ENCODE data around the gene F5. TPM values are rescaled to one million over a fixed set of nuclear protein-coding genes. Genes with fewer than 3 reads are reported as not detected.
A peak's percentile ranks its signal among the peaks of the same experiment; 100 is the strongest.

The F5 gene
- total RNA-seq, 2 experiments from 2014 or later, result 49.8 to 57.8 TPM

DNA sequence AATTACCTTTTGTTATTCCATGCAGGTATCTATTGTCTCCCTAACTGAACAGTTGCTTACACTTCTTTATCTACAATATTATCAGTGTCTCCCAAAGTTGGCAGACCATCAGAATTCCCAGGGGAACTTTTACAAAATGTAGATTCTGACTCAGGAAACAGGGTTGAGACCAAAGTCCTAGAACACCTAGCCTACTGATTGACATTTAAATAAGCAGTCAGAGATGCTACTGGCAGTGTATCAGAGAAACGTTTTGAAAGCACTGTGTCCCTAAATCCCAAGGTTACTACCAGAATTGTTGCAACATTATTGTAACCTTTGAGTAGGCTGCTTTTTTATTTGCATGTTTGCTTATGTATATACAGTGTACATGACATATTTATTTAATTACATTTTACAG is 1.8 kb upstream of the F5 start:
- CTCF ChIA-PET, result interaction anchor here (0.7 kb wide), 1 partner anchor 14 kb away, joined by 4 read pairs; no protein-coding TSS in a partner anchor
- intact Hi-C loops (cut with DNase I, micrococcal nuclease), result loop anchor here (5.0 to 10.0 kb wide), 2 partner anchors 304 to 477 kb away; partner anchors contain the start of gene SCYL3 (in 1 of the 2)
- H3K27me3 Mint-ChIP-seq, result no peaks in the 10 kb centered on the region
- DNase-seq, result no peak
- H3K36me3 Mint-ChIP-seq (ENCODE audit: low read depth), result peaks cover 16% of the 10 kb centered on the region
- POLR2A ChIA-PET, result no interaction called here
- ATAC-seq, result no peak
- no peak overlapping the region for H3K4me3 Mint-ChIP-seq
- peaks cover 74% of the 10 kb centered on the region for H3K4me1 Mint-ChIP-seq
- H3K9me3 Mint-ChIP-seq (ENCODE audit: low read depth), result no peaks in the 10 kb centered on the region
- peak overlapping the region; percentile 73 for H3K27ac Mint-ChIP-seq

GRCh38 chr1:169586067-169586394 is 250 bp downstream of the F5 start:
- no peaks in the 10 kb centered on the region for H3K9me3 Mint-ChIP-seq (ENCODE audit: low read depth)
- H3K27me3 Mint-ChIP-seq, result no peaks in the 10 kb centered on the region
- H3K27ac Mint-ChIP-seq, result peak overlapping the region; percentile 97
- peaks cover 60% of the 10 kb centered on the region for H3K4me1 Mint-ChIP-seq
- H3K4me3 Mint-ChIP-seq, result peak overlapping the region; percentile 95
- CTCF ChIA-PET, result interaction anchor here (0.6 to 4.9 kb wide), 32 partner anchors 10 to 223 kb away, joined by 3 to 77 read pairs (median 5); partner anchors contain the start of gene METTL18
- DNase-seq, result no peak
- H3K36me3 Mint-ChIP-seq (ENCODE audit: low read depth), result peaks cover 22% of the 10 kb centered on the region
- ATAC-seq, result peak; percentile 20
- POLR2A ChIA-PET, result interaction anchor here (0.6 to 1.5 kb wide), 6 partner anchors 24 to 209 kb away, joined by 3 to 9 read pairs (median 5); a partner anchor contains a TSS
- intact Hi-C loops (cut with DNase I, micrococcal nuclease), result loop anchor here (1.0 to 10.0 kb wide), 8 partner anchors 8 to 479 kb away; partner anchors contain the start of genes SCYL3 (in 2 of the 2), SELL (in 2 of the 2) and METTL18 (in 1 of the 2)

GRCh38 chr1:169585181-169585580 is 1.1 kb downstream of the F5 start:
- DNase-seq, result no peak
- intact Hi-C loops (cut with DNase I, micrococcal nuclease), result loop anchor here (2.0 to 10.0 kb wide), 4 partner anchors 98 to 480 kb away; partner anchors contain the start of genes BLZF1 (in 1 of the 2) and SCYL3 (in 1 of the 2)
- H3K4me1 Mint-ChIP-seq, result peaks cover 53% of the 10 kb centered on the region

DNA sequence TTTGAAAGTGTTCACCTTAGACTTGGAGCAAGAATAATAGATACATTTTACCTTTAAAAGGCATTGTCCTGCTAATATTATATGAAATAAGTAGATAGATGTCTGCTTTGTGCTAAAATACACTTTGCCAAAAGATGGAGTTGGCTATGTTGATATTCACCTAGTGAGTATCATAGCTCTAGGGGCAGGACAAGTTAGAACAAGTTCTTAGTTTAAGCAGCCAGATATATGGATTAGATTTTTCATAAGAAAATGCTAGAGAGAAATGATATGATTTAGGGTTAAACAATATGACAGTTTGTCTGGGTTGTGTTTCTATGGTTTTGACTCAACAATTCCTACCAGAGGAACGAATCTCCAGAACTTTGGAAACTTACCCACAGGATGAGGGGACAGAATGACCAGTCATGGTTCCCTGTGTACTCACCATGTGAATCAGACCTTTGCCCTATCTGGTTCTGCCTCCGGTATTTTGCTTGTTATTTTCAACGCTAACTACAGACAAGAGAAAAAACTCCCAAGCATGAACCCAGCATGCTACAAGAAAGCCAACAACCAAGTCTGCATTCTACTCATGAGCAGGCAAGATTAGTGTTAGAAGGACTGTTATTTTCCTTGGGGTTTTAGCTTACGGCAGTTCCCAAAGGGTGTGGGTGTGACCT is 1.7 kb downstream of the F5 start:
- DNase-seq, result peak; percentile 38
- POLR2A ChIA-PET, result no interaction called here
- peaks cover 47% of the 10 kb centered on the region for H3K4me1 Mint-ChIP-seq
- CTCF ChIA-PET, result interaction anchor here (0.8 to 4.9 kb wide), 10 partner anchors 9 to 225 kb away, joined by 3 to 77 read pairs (median 5); no protein-coding TSS in a partner anchor
- no peaks in the 10 kb centered on the region for H3K27me3 Mint-ChIP-seq
- intact Hi-C loops (cut with DNase I, micrococcal nuclease), result loop anchor here (2.0 to 10.0 kb wide), 4 partner anchors 98 to 480 kb away; partner anchors contain the start of genes BLZF1 (in 1 of the 2) and SCYL3 (in 1 of the 2)
- peak overlapping the region; percentile 95 for H3K4me3 Mint-ChIP-seq
- H3K9me3 Mint-ChIP-seq (ENCODE audit: low read depth), result no peaks in the 10 kb centered on the region
- H3K36me3 Mint-ChIP-seq (ENCODE audit: low read depth), result peaks cover 22% of the 10 kb centered on the region
- peak; percentile 40 for ATAC-seq
- peak overlapping the region; percentile 86 for H3K27ac Mint-ChIP-seq

More at GRCh38 chr1:169585181-169585580, 1.1 kb downstream of the F5 start:
- Mint-ChIP-seq H3K9me3 (ENCODE audit: low read depth) (no peaks in the 10 kb centered on the region), H3K36me3 (ENCODE audit: low read depth) (peaks cover 22% of the 10 kb centered on the region), H3K4me3 (peak overlapping the region; percentile 95), H3K27ac (peak overlapping the region; percentile 97), H3K27me3 (no peaks in the 10 kb centered on the region)
- CTCF ChIA-PET, result interaction anchor here (0.6 to 4.9 kb wide), 12 partner anchors 10 to 415 kb away, joined by 3 to 77 read pairs (median 9); partner anchors contain the start of gene METTL18
- POLR2A ChIA-PET, result no interaction called here
- no peak for ATAC-seq

DNA sequence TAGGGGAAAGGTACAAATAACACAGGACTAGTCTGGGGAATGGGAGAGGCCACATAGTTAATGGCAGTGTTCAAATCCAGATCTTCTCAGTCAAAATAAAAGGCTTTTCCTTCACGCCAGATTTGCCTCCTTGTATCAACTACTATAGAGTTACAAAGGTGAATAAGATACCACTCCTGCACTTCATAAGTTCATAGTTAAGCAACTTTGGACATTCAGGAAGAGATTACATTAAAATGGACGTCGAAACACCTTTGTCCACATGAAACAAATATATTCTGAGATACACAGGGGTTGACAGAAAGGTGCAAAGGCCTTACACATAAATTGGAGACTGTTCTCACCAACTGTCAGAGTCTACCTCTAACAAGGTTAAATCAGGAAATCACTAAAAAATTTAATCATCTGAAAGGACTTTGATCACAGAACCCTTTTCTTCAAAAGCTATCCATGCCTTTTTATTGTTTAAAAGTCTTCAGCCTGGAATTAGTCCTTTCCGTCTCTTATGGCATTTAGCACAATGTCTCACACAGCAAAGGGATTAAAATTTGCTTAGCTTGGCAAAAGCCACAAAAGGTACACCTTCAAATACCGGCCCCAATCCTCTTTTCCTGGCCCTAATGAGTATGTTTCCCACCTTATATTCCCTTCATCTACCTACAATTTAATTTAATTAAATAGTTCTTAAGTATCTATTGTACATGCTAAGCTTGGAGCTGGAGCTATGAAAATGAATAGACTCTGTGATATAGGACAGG is 8.1 kb downstream of the F5 start:
- intact Hi-C loops (cut with DNase I, micrococcal nuclease), result no loop called here
- DNase-seq, result no peak
- no peak overlapping the region for H3K4me3 Mint-ChIP-seq
- H3K27me3 Mint-ChIP-seq, result no peaks in the 10 kb centered on the region
- peaks cover 19% of the 10 kb centered on the region for H3K4me1 Mint-ChIP-seq
- ChIA-PET CTCF (interaction anchor here (2.2 kb wide), 1 partner anchor 134 kb away, joined by 10 read pairs; no protein-coding TSS in a partner anchor), POLR2A (no interaction called here)
- no peak for ATAC-seq
- peaks cover 39% of the 10 kb centered on the region for H3K36me3 Mint-ChIP-seq (ENCODE audit: low read depth)
- no peaks in the 10 kb centered on the region for H3K9me3 Mint-ChIP-seq (ENCODE audit: low read depth)
- no peak overlapping the region for H3K27ac Mint-ChIP-seq

- ChIA-PET CTCF (interaction anchor here (1.1 to 1.6 kb wide), 2 partner anchors 135 to 233 kb away, joined by 3 to 6 read pairs; no protein-coding TSS in a partner anchor), POLR2A (no interaction called here)
- H3K36me3 Mint-ChIP-seq (ENCODE audit: low read depth), result peaks cover 43% of the 10 kb centered on the region
- H3K27me3 Mint-ChIP-seq, result no peaks in the 10 kb centered on the region
- DNase-seq (no peak), ATAC-seq (no peak)
- H3K9me3 Mint-ChIP-seq (ENCODE audit: low read depth), result no peaks in the 10 kb centered on the region
- no peak overlapping the region for H3K27ac Mint-ChIP-seq
- peaks cover 22% of the 10 kb centered on the region for H3K4me1 Mint-ChIP-seq
- no peak overlapping the region for H3K4me3 Mint-ChIP-seq
- intact Hi-C loops (cut with DNase I, micrococcal nuclease), result no loop called here
These were observed 9.3 kb downstream of the F5 start for GRCh38 chr1:169576935-169577331.

- no peak for ATAC-seq
- POLR2A ChIA-PET, result no interaction called here
- intact Hi-C loops (cut with DNase I, micrococcal nuclease), result no loop called here
These were observed 9.9 kb downstream of the F5 start for GRCh38 chr1:169576241-169576934.

DNA sequence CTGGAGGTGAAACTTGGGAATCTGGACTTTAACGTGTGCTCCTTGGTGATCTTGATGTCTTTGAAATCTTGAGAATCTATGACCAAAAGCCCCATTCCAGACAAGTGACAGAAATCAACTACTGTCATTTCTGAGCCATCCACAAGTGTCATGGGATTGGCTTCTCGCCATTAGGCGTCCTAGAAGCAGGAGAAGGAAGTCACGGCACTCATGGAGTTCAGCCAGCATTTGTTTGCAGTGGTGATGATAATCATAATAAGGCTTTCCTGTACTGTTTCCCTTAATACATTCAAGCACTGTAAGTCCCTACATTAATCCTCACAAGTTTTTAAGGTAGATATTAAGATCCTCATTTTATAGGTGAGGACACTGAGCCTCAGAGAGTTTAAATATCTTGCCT is 11.9 kb downstream of the F5 start:
- Mint-ChIP-seq H3K4me1 (peaks cover 28% of the 10 kb centered on the region), H3K36me3 (ENCODE audit: low read depth) (peaks cover 62% of the 10 kb centered on the region), H3K27me3 (no peaks in the 10 kb centered on the region), H3K9me3 (ENCODE audit: low read depth) (no peaks in the 10 kb centered on the region), H3K4me3 (no peak overlapping the region), H3K27ac (no peak overlapping the region)
- ChIA-PET CTCF (no interaction called here), POLR2A (no interaction called here)
- DNase-seq (no peak), ATAC-seq (no peak)
- intact Hi-C loops (cut with DNase I, micrococcal nuclease), result loop anchor here (5.0 kb wide), 2 partner anchors 47 to 52 kb away; no protein-coding TSS in a partner anchor

More at GRCh38 chr1:169576241-169576934, 9.9 kb downstream of the F5 start:
- Mint-ChIP-seq H3K4me3 (no peak overlapping the region), H3K4me1 (peaks cover 28% of the 10 kb centered on the region), H3K36me3 (ENCODE audit: low read depth) (peaks cover 48% of the 10 kb centered on the region), H3K9me3 (ENCODE audit: low read depth) (no peaks in the 10 kb centered on the region), H3K27me3 (no peaks in the 10 kb centered on the region), H3K27ac (no peak overlapping the region)
- CTCF ChIA-PET, result interaction anchor here (0.6 to 1.6 kb wide), 3 partner anchors 25 to 234 kb away, joined by 3 to 6 read pairs (median 3); no protein-coding TSS in a partner anchor
- DNase-seq, result no peak

DNA sequence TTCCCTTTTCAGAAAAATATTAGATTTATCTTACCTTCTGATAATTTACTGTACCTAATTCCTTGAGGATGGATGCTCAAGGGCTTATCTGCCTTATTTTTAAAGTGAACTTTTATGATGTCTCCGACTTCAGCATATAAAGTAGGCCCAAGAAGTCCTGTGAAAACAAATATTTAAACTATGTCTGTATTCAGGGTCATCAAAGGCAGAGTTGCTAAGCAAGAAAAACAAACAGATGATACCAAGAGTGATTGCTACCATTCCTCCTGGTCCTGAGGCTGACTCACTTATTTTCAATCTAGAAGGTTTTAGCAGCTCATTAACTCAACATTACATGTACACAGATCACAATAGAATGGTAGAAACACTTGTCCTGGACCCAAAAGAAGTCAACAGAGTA is 14.1 kb downstream of the F5 start:
- H3K4me3 Mint-ChIP-seq, result no peak overlapping the region
- intact Hi-C loops (cut with DNase I, micrococcal nuclease), result loop anchor here (5.0 kb wide), 2 partner anchors 45 to 50 kb away; no protein-coding TSS in a partner anchor
- no peak for ATAC-seq
- H3K36me3 Mint-ChIP-seq (ENCODE audit: low read depth), result peaks cover 63% of the 10 kb centered on the region
- CTCF ChIA-PET, result interaction anchor here (0.9 kb wide), 1 partner anchor 20 kb away, joined by 3 read pairs; no protein-coding TSS in a partner anchor
- peaks cover 24% of the 10 kb centered on the region for H3K4me1 Mint-ChIP-seq
- H3K9me3 Mint-ChIP-seq (ENCODE audit: low read depth), result no peaks in the 10 kb centered on the region
- no peak for DNase-seq
- POLR2A ChIA-PET, result no interaction called here
- H3K27me3 Mint-ChIP-seq, result no peaks in the 10 kb centered on the region
- peak overlapping the region; percentile 61 for H3K27ac Mint-ChIP-seq

GRCh38 chr1:169571450-169571849 is 14.8 kb downstream of the F5 start:
- ChIA-PET CTCF (interaction anchor here (1.2 kb wide), 1 partner anchor 15 kb away, joined by 3 read pairs; the partner anchor contains the start of gene F5), POLR2A (no interaction called here)
- H3K4me3 Mint-ChIP-seq, result no peak overlapping the region
- no peak for DNase-seq
- intact Hi-C loops (cut with DNase I, micrococcal nuclease), result loop anchor here (5.0 kb wide), 2 partner anchors 44 to 49 kb away; no protein-coding TSS in a partner anchor
- H3K27ac Mint-ChIP-seq, result no peak overlapping the region
- H3K36me3 Mint-ChIP-seq (ENCODE audit: low read depth), result peaks cover 64% of the 10 kb centered on the region
- H3K4me1 Mint-ChIP-seq, result peaks cover 29% of the 10 kb centered on the region
- no peaks in the 10 kb centered on the region for H3K9me3 Mint-ChIP-seq (ENCODE audit: low read depth)
- no peak for ATAC-seq
- no peaks in the 10 kb centered on the region for H3K27me3 Mint-ChIP-seq
